Stimulated activated CD8-positive, alpha-beta memory T cell treated with anti-CD3 and anti-CD28 coated beads, Interleukin-12 subunit alpha, Interleukin-12 subunit beta, amount 100 ng/mL, for 1 hour (primary cell): ENCODE data around the gene SMIM10L1.

Experiments
- DNase-seq: peaks from one replicate; pipeline ENCODE4 v3.0.0-alpha.2; 2020; ENCODE audit warnings: low read depth

SMIM10L1 gene

GRCh38 chr12:11171145-11171968, at the start of gene SMIM10L1:
SMIM10L1 (plus strand) TSS chr12:11171194; CDS start chr12:11171357, 163 bp downstream.
- DNase-seq: peak; percentile 77

GRCh38 chr12:11130382-11130781, 40.6 kb upstream of the SMIM10L1 start:
- DNase-seq: no peak

GRCh38 chr12:11130999-11131398, 40.0 kb upstream of the SMIM10L1 start:
- no peak for DNase-seq

GRCh38 chr12:11133162-11133561, 37.8 kb upstream of the SMIM10L1 start:
- no peak for DNase-seq

GRCh38 chr12:11133816-11134215, 37.2 kb upstream of the SMIM10L1 start:
- no peak for DNase-seq

- DNase-seq: no peak
Observed at GRCh38 chr12:11134305-11134704, 36.7 kb upstream of the SMIM10L1 start, which contains the start of gene TAS2R30. TAS2R30 (minus strand) TSS chr12:11134644; CDS start chr12:11134244, 400 bp downstream.

- no peak for DNase-seq
Observed at GRCh38 chr12:11136075-11136474, 34.9 kb upstream of the SMIM10L1 start.

GRCh38 chr12:11143352-11143751, 27.6 kb upstream of the SMIM10L1 start:
- no peak for DNase-seq

GRCh38 chr12:11144297-11144696, 26.7 kb upstream of the SMIM10L1 start:
- DNase-seq: no peak

GRCh38 chr12:11147420-11147819, 23.6 kb upstream of the SMIM10L1 start:
- no peak for DNase-seq

- no peak for DNase-seq
Observed at GRCh38 chr12:11150832-11151231, 20.2 kb upstream of the SMIM10L1 start.

- DNase-seq: no peak
Observed at GRCh38 chr12:11152725-11153124, 18.3 kb upstream of the SMIM10L1 start.

- no peak for DNase-seq
Observed at GRCh38 chr12:11154400-11154925, 16.5 kb upstream of the SMIM10L1 start.

- DNase-seq: no peak
Observed at GRCh38 chr12:11158885-11159444, 12.0 kb upstream of the SMIM10L1 start.

GRCh38 chr12:11162502-11162901, 8.5 kb upstream of the SMIM10L1 start:
- no peak for DNase-seq

- DNase-seq: no peak
Observed at GRCh38 chr12:11164384-11164783, 6.6 kb upstream of the SMIM10L1 start.

GRCh38 chr12:11166300-11166699, 4.7 kb upstream of the SMIM10L1 start:
- no peak for DNase-seq

GRCh38 chr12:11170810-11171144, 217 bp upstream of the SMIM10L1 start:
- no peak for DNase-seq

- DNase-seq: no peak
Observed at GRCh38 chr12:11171969-11172675, 1.1 kb downstream of the SMIM10L1 start.

GRCh38 chr12:11174022-11174421, 3.0 kb downstream of the SMIM10L1 start:
- DNase-seq: no peak

- DNase-seq: no peak
Observed at GRCh38 chr12:11178250-11178649, 7.3 kb downstream of the SMIM10L1 start.

- no peak for DNase-seq
Observed at GRCh38 chr12:11182529-11182928, 11.5 kb downstream of the SMIM10L1 start.

GRCh38 chr12:11183011-11183410, 12.0 kb downstream of the SMIM10L1 start:
- DNase-seq: no peak
